ENCODE results near the gene HNRNPH1. TPM values are rescaled to one million over a fixed set of nuclear protein-coding genes. Genes with fewer than 3 reads are reported as not detected.

Gene HNRNPH1
- total RNA-seq, 2 experiments from 2014 or later, result 634 to 659 TPM

DNA sequence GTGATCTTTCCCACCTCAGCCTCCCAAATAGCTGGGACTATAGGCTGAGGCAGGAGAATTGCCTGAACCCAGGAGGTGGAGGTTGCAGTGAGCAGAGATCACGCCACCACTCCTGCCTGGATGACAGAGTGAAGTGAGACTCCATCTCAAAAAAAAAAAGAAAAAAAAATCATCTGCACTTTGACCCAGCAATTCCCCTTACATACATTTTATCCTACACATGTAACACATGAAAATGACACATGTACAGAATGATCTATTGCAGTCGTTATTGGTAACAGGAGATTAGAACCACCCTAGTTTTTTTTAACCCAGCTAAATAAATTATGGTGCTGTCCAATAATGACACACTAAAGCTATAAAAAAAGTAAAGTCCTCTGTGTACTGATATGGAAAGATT, 58.9 kb downstream of the HNRNPH1 start:
- POLR2A ChIA-PET, result interaction anchor here (0.7 kb wide), 1 partner anchor 1961 kb away, joined by 3 read pairs; no protein-coding TSS in a partner anchor

More for the DNA sequence above, 58.9 kb downstream of the HNRNPH1 start:
- CTCF ChIA-PET, result interaction anchor here (0.7 kb wide), 1 partner anchor 333 kb away, joined by 4 read pairs; no protein-coding TSS in a partner anchor
- no peak overlapping the region for H3K27ac Mint-ChIP-seq
- H3K9me3 Mint-ChIP-seq (ENCODE audit: low read depth), result no peaks in the 10 kb centered on the region
- no peak for DNase-seq
- peaks cover 3% of the 10 kb centered on the region for H3K4me1 Mint-ChIP-seq
- H3K4me3 Mint-ChIP-seq, result no peak overlapping the region
- ATAC-seq, result no peak
- intact Hi-C loops (cut with DNase I, micrococcal nuclease), result no loop called here
- H3K27me3 Mint-ChIP-seq, result no peaks in the 10 kb centered on the region
- H3K36me3 Mint-ChIP-seq (ENCODE audit: low read depth), result peaks cover 29% of the 10 kb centered on the region

Other genes with a start within 250 kb of the HNRNPH1 start
- 10 to 100 TPM; 29.6 to 33.8 TPM for gene RUFY1, start 73.1 kb downstream of the HNRNPH1 start, total RNA-seq
- gene CBY3, start 57.4 kb upstream of the HNRNPH1 start, total RNA-seq, result under 1 TPM; 0.40 to 0.71 TPM
- 100 to 1,000 TPM; 472 to 554 TPM for gene CANX, start 75.3 kb upstream of the HNRNPH1 start, total RNA-seq
- gene MAML1, start 109.2 kb upstream of the HNRNPH1 start, total RNA-seq, result 10 to 100 TPM; 25.4 to 32.6 TPM
- gene LTC4S, start 170.3 kb upstream of the HNRNPH1 start, total RNA-seq, result under 1 TPM; 0.39 to 0.42 TPM
- gene MGAT4B, start 183.2 kb upstream of the HNRNPH1 start, total RNA-seq, result 10 to 100 TPM; 52.4 to 62.8 TPM
- 10 to 100 TPM; 70.6 to 87.6 TPM for gene SQSTM1, start 197.2 kb upstream of the HNRNPH1 start, total RNA-seq
- gene MRNIP, start 235.1 kb upstream of the HNRNPH1 start, total RNA-seq, result 10 to 100 TPM; 19.4 to 19.7 TPM